Skeletal muscle satellite cell (primary cell): Measurements from ENCODE around the gene USP17L29. TPM values are rescaled to one million over a fixed set of nuclear protein-coding genes. Genes with fewer than 3 reads are reported as not detected.
"Not testable (repeated sequence)": the region's sequence is repeated elsewhere in the genome, so short reads cannot be mapped to it uniquely, and the experiment has no call there.

ENCODE experiments used
- H3K27me3 ChIP-seq: 2 replicates; pipeline ENCODE4 v1.7.0; 2013; ENCODE audit warnings: low read length; ENCODE audit not compliant: control insufficient read depth, insufficient read depth
- H3K36me3 ChIP-seq: 2 replicates; pipeline ENCODE4 v1.7.0; 2013; ENCODE audit warnings: mild to moderate bottlenecking, control low read depth, low read length; ENCODE audit not compliant: insufficient read depth
- H3K4me1 ChIP-seq: 2 replicates; pipeline ENCODE4 v1.7.0; 2013; ENCODE audit warnings: low read length; ENCODE audit not compliant: control insufficient read depth, insufficient read depth
- H3K4me2 ChIP-seq: 2 replicates; pipeline ENCODE4 v1.7.0; 2013; ENCODE audit warnings: mild to moderate bottlenecking, low read length
- H3K4me3 ChIP-seq: 2 replicates; pipeline ENCODE4 v1.7.0; 2013; ENCODE audit warnings: low read length
- H3K9ac ChIP-seq: 2 replicates; pipeline ENCODE4 v1.7.0; 2013; ENCODE audit warnings: mild to moderate bottlenecking, low read depth, low read length, moderate library complexity
- H3K9me3 ChIP-seq: replicated peaks from 2 replicates; pipeline ENCODE4 v1.7.0; 2013; ENCODE audit warnings: mild to moderate bottlenecking, control low read depth, low read length
- total RNA-seq: library from RNA; depleted of rRNA; stranded (reverse); fragments of >200 nt; gene quantifications from 2 replicates; pipeline ENCODE4 v1.2.3, GENCODE V29; 2012; rRNA removed

The USP17L29 gene, protein sequence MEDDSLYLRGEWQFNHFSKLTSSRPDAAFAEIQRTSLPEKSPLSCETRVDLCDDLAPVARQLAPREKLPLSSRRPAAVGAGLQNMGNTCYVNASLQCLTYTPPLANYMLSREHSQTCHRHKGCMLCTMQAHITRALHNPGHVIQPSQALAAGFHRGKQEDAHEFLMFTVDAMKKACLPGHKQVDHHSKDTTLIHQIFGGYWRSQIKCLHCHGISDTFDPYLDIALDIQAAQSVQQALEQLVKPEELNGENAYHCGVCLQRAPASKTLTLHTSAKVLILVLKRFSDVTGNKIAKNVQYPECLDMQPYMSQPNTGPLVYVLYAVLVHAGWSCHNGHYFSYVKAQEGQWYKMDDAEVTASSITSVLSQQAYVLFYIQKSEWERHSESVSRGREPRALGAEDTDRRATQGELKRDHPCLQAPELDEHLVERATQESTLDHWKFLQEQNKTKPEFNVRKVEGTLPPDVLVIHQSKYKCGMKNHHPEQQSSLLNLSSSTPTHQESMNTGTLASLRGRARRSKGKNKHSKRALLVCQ
- total RNA-seq: not detected in 2 replicates

DNA sequence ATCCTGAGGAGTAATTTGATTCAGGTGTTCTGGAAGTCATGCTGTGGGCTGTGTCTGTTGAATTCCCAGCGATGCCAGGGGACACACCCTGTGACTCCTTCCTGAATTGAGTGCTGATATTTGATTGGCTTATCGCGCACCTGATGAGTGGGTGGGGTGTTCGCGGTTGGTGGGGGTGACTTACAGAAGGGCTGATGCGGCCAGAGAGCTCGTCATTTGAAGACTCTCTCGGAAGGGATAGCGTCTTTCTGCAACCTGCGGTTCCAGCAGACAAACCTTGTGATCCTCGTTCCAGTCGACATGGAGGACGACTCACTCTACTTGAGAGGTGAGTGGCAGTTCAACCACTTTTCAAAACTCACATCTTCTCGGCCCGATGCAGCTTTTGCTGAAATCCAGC is at the start of gene USP17L29:
Gene USP17L29 (plus strand): TSS at position 301 of the 400 bp plus-strand sequence. CDS start 0 bp downstream, at position 301.
- not testable (repeated sequence) for H3K4me3 ChIP-seq, H3K4me2 ChIP-seq, H3K9me3 ChIP-seq, H3K27me3 ChIP-seq, H3K4me1 ChIP-seq, H3K36me3 ChIP-seq, H3K9ac ChIP-seq

DNA sequence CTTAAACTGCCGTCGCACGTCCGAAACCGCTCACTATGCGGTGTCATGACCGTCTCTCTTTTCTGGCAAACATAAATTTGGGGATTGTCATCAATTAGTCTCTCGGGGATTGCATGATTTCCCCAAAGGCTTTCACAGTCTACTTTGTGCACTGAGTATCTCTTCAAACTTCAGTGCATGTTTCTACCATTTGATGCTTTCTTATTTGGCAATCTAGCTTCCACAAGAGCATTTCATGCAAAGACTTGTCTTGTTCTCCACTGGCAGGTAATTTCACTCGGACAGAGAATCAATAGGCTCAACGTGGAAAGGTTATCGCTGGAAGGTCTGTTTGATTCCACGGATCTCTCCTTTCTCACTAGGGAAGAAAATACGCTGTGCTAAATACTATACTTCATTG is 29.2 kb upstream of the USP17L29 start:
- not testable (repeated sequence) for H3K4me1 ChIP-seq, H3K27me3 ChIP-seq, H3K9me3 ChIP-seq, H3K4me2 ChIP-seq, H3K4me3 ChIP-seq, H3K36me3 ChIP-seq, H3K9ac ChIP-seq

DNA sequence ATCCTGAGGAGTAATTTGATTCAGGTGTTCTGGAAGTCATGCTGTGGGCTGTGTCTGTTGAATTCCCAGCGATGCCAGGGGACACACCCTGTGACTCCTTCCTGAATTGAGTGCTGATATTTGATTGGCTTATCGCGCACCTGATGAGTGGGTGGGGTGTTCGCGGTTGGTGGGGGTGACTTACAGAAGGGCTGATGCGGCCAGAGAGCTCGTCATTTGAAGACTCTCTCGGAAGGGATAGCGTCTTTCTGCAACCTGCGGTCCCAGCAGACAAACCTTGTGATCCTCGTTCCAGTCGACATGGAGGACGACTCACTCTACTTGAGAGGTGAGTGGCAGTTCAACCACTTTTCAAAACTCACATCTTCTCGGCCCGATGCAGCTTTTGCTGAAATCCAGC is 28.6 kb upstream of the USP17L29 start, which contains the start of gene USP17L24:
Gene USP17L24 (plus strand): TSS at position 301 of the 400 bp plus-strand sequence. CDS start 0 bp downstream, at position 301.
- H3K4me2 ChIP-seq, H3K36me3 ChIP-seq: not testable (repeated sequence)

DNA sequence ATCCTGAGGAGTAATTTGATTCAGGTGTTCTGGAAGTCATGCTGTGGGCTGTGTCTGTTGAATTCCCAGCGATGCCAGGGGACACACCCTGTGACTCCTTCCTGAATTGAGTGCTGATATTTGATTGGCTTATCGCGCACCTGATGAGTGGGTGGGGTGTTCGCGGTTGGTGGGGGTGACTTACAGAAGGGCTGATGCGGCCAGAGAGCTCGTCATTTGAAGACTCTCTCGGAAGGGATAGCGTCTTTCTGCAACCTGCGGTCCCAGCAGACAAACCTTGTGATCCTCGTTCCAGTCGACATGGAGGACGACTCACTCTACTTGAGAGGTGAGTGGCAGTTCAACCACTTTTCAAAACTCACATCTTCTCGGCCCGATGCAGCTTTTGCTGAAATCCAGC is 23.8 kb upstream of the USP17L29 start, which contains the start of gene USP17L25:
Gene USP17L25 (plus strand): TSS at position 301 of the 400 bp plus-strand sequence. CDS start 0 bp downstream, at position 301.
- H3K9me3 ChIP-seq, H3K4me3 ChIP-seq, H3K4me1 ChIP-seq, H3K4me2 ChIP-seq, H3K9ac ChIP-seq, H3K27me3 ChIP-seq, H3K36me3 ChIP-seq: not testable (repeated sequence)

More for the DNA sequence above, 28.6 kb upstream of the USP17L29 start, which contains the start of gene USP17L24:
- not testable (repeated sequence) for H3K27me3 ChIP-seq, H3K9ac ChIP-seq, H3K9me3 ChIP-seq, H3K4me3 ChIP-seq, H3K4me1 ChIP-seq

DNA sequence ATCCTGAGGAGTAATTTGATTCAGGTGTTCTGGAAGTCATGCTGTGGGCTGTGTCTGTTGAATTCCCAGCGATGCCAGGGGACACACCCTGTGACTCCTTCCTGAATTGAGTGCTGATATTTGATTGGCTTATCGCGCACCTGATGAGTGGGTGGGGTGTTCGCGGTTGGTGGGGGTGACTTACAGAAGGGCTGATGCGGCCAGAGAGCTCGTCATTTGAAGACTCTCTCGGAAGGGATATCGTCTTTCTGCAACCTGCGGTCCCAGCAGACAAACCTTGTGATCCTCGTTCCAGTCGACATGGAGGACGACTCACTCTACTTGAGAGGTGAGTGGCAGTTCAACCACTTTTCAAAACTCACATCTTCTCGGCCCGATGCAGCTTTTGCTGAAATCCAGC is 19.1 kb upstream of the USP17L29 start, which contains the start of gene USP17L26:
Gene USP17L26 (plus strand): TSS at position 301 of the 400 bp plus-strand sequence. CDS start 0 bp downstream, at position 301.
- not testable (repeated sequence) for H3K4me2 ChIP-seq, H3K27me3 ChIP-seq, H3K9ac ChIP-seq, H3K9me3 ChIP-seq, H3K4me3 ChIP-seq, H3K4me1 ChIP-seq, H3K36me3 ChIP-seq

DNA sequence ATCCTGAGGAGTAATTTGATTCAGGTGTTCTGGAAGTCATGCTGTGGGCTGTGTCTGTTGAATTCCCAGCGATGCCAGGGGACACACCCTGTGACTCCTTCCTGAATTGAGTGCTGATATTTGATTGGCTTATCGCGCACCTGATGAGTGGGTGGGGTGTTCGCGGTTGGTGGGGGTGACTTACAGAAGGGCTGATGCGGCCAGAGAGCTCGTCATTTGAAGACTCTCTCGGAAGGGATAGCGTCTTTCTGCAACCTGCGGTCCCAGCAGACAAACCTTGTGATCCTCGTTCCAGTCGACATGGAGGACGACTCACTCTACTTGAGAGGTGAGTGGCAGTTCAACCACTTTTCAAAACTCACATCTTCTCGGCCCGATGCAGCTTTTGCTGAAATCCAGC is 14.3 kb upstream of the USP17L29 start, which contains the start of gene USP17L5:
Gene USP17L5 (plus strand): TSS at position 301 of the 400 bp plus-strand sequence. CDS start 0 bp downstream, at position 301.
- H3K9ac ChIP-seq, H3K4me3 ChIP-seq, H3K4me1 ChIP-seq, H3K4me2 ChIP-seq, H3K27me3 ChIP-seq, H3K36me3 ChIP-seq, H3K9me3 ChIP-seq: not testable (repeated sequence)

DNA sequence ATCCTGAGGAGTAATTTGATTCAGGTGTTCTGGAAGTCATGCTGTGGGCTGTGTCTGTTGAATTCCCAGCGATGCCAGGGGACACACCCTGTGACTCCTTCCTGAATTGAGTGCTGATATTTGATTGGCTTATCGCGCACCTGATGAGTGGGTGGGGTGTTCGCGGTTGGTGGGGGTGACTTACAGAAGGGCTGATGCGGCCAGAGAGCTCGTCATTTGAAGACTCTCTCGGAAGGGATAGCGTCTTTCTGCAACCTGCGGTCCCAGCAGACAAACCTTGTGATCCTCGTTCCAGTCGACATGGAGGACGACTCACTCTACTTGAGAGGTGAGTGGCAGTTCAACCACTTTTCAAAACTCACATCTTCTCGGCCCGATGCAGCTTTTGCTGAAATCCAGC is 9.6 kb upstream of the USP17L29 start, which contains the start of gene USP17L27:
Gene USP17L27 (plus strand): TSS at position 301 of the 400 bp plus-strand sequence. CDS start 0 bp downstream, at position 301.
- H3K36me3 ChIP-seq, H3K9ac ChIP-seq, H3K9me3 ChIP-seq, H3K4me3 ChIP-seq, H3K4me2 ChIP-seq, H3K27me3 ChIP-seq, H3K4me1 ChIP-seq: not testable (repeated sequence)

DNA sequence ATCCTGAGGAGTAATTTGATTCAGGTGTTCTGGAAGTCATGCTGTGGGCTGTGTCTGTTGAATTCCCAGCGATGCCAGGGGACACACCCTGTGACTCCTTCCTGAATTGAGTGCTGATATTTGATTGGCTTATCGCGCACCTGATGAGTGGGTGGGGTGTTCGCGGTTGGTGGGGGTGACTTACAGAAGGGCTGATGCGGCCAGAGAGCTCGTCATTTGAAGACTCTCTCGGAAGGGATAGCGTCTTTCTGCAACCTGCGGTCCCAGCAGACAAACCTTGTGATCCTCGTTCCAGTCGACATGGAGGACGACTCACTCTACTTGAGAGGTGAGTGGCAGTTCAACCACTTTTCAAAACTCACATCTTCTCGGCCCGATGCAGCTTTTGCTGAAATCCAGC is 4.8 kb upstream of the USP17L29 start, which contains the start of gene USP17L28:
Gene USP17L28 (plus strand): TSS at position 301 of the 400 bp plus-strand sequence. CDS start 0 bp downstream, at position 301.
- H3K4me2 ChIP-seq, H3K36me3 ChIP-seq, H3K9ac ChIP-seq, H3K27me3 ChIP-seq, H3K9me3 ChIP-seq, H3K4me3 ChIP-seq, H3K4me1 ChIP-seq: not testable (repeated sequence)

DNA sequence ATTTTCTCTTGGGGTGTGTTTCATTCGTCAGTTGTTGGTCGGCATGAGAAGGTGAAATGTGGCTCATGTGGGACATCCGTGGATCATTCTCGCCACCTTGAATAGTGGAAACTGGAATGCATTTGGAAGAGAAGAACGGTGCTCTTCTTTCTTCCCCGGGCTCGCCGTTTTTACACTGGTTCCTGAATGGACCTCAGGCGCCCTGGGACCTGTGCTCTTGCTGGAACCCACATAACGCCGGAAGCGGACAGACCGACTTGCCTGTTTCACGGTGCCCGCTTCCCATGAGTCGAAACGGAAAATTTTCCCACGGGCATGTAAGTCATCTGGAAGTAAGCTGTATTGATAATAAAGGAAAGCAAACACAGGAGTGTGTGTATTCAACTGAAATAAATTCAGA is 2.6 kb upstream of the USP17L29 start:
- H3K36me3 ChIP-seq, H3K4me1 ChIP-seq, H3K4me2 ChIP-seq, H3K9me3 ChIP-seq, H3K27me3 ChIP-seq, H3K4me3 ChIP-seq, H3K9ac ChIP-seq: not testable (repeated sequence)

DNA sequence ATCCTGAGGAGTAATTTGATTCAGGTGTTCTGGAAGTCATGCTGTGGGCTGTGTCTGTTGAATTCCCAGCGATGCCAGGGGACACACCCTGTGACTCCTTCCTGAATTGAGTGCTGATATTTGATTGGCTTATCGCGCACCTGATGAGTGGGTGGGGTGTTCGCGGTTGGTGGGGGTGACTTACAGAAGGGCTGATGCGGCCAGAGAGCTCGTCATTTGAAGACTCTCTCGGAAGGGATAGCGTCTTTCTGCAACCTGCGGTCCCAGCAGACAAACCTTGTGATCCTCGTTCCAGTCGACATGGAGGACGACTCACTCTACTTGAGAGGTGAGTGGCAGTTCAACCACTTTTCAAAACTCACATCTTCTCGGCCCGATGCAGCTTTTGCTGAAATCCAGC is 9.4 kb downstream of the USP17L29 start, which contains the start of gene USP17L30:
Gene USP17L30 (plus strand): TSS at position 301 of the 400 bp plus-strand sequence. CDS start 0 bp downstream, at position 301.
- not testable (repeated sequence) for H3K4me1 ChIP-seq, H3K9me3 ChIP-seq, H3K27me3 ChIP-seq, H3K36me3 ChIP-seq, H3K4me3 ChIP-seq, H3K9ac ChIP-seq, H3K4me2 ChIP-seq

DNA sequence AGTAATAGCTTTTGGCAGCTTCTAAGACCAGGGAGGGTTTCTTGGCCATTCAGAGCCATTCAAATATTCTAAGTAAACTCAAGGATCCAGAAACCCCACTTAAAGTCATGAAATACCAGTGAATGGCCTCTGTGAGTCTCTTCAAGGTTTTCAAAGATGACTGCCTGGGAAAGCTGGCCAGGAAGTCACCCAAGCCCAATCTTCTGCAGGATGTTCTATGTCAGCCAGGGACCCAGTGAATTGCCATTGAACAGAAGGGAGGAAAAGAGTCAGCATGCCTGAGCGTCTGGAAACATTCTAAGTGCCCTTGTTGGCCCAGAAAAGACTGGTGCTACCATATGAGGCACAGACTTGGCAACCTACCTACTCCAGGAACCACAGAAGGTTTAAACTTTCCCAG is 26.4 kb downstream of the USP17L29 start:
- not testable (repeated sequence) for H3K36me3 ChIP-seq, H3K9ac ChIP-seq, H3K4me2 ChIP-seq, H3K4me1 ChIP-seq, H3K4me3 ChIP-seq, H3K9me3 ChIP-seq, H3K27me3 ChIP-seq
